HAP-1 (cell line): ENCODE data around the gene GOLGA8B.
"Not testable (repeated sequence)": the region's sequence is repeated elsewhere in the genome, so short reads cannot be mapped to it uniquely, and the experiment has no call there.

Experiments used
- DNase-seq, 2 experiments: peaks; one replicate each; pipeline ENCODE4 v3.0.0-alpha.2; 2016 to 2020; ENCODE audit warnings: low spot score in 2 of 2
- H3K27me3 ChIP-seq: fragments of 250-450 bp; sonication (Bioruptor Pico); 2 replicates; pipeline ENCODE4 v1.5.1; 2020; ENCODE audit warnings: low read depth, mild to moderate bottlenecking, moderate library complexity
- H3K36me3 ChIP-seq: fragments of 250-450 bp; sonication (Bioruptor Pico); replicated peaks from 2 replicates; pipeline ENCODE4 v1.5.1; 2020; ENCODE audit warnings: mild to moderate bottlenecking
- H3K4me1 ChIP-seq: fragments of 250-450 bp; sonication (Bioruptor Pico); 2 replicates; pipeline ENCODE4 v1.5.1; 2020; ENCODE audit warnings: mild to moderate bottlenecking
- H3K4me3 ChIP-seq: fragments of 250-450 bp; sonication (Bioruptor Pico); 2 replicates; pipeline ENCODE4 v1.5.1; 2020; ENCODE audit warnings: mild to moderate bottlenecking, moderate library complexity
- H3K9me3 ChIP-seq: fragments of 250-450 bp; sonication (Bioruptor Pico); 2 replicates; pipeline ENCODE4 v1.5.1; 2020; ENCODE audit warnings: mild to moderate bottlenecking, moderate library complexity
- in situ Hi-C: fragments of 300-500 bp; cut with MboI; formaldehyde crosslinking; loops from 3 replicates; pipeline ENCODE4 v1.14.3; 2020; ENCODE audit warnings: low sequenced_read_pairs, inconsistent platforms, mixed read lengths

Gene GOLGA8B

GRCh38 chr15:34567174-34567573 is 16.3 kb downstream of the GOLGA8B start:
- in situ Hi-C loops, DNase-seq: not testable (repeated sequence)

GRCh38 chr15:34564711-34565110 is 18.7 kb downstream of the GOLGA8B start:
- in situ Hi-C loops, H3K27me3 ChIP-seq, H3K9me3 ChIP-seq, H3K4me1 ChIP-seq, H3K36me3 ChIP-seq, DNase-seq, H3K4me3 ChIP-seq: not testable (repeated sequence)

More at GRCh38 chr15:34567174-34567573, 16.3 kb downstream of the GOLGA8B start:
- not testable (repeated sequence) for H3K27me3 ChIP-seq, H3K9me3 ChIP-seq, H3K4me3 ChIP-seq, H3K4me1 ChIP-seq, H3K36me3 ChIP-seq

GRCh38 chr15:34560814-34561213 is 22.6 kb downstream of the GOLGA8B start:
- DNase-seq, H3K4me3 ChIP-seq, in situ Hi-C loops, H3K36me3 ChIP-seq, H3K27me3 ChIP-seq, H3K9me3 ChIP-seq, H3K4me1 ChIP-seq: not testable (repeated sequence)

- H3K4me3 ChIP-seq, DNase-seq, H3K27me3 ChIP-seq, in situ Hi-C loops, H3K36me3 ChIP-seq, H3K4me1 ChIP-seq, H3K9me3 ChIP-seq: not testable (repeated sequence)
Observed at GRCh38 chr15:34559764-34560163, 23.7 kb downstream of the GOLGA8B start.

- in situ Hi-C loops, H3K36me3 ChIP-seq, H3K27me3 ChIP-seq, H3K4me3 ChIP-seq, H3K4me1 ChIP-seq, H3K9me3 ChIP-seq, DNase-seq: not testable (repeated sequence)
Observed at GRCh38 chr15:34555162-34555561, 28.3 kb downstream of the GOLGA8B start.

- H3K4me3 ChIP-seq, DNase-seq, in situ Hi-C loops, H3K4me1 ChIP-seq, H3K36me3 ChIP-seq, H3K9me3 ChIP-seq, H3K27me3 ChIP-seq: not testable (repeated sequence)
Observed at GRCh38 chr15:34554716-34555115, 28.7 kb downstream of the GOLGA8B start.

GRCh38 chr15:34554126-34554525 is 29.3 kb downstream of the GOLGA8B start:
- H3K4me1 ChIP-seq, H3K27me3 ChIP-seq, in situ Hi-C loops, H3K36me3 ChIP-seq, H3K9me3 ChIP-seq, H3K4me3 ChIP-seq, DNase-seq: not testable (repeated sequence)

GRCh38 chr15:34550129-34550528 is 33.3 kb downstream of the GOLGA8B start:
- H3K4me3 ChIP-seq, H3K36me3 ChIP-seq, H3K27me3 ChIP-seq, H3K9me3 ChIP-seq, H3K4me1 ChIP-seq, in situ Hi-C loops, DNase-seq: not testable (repeated sequence)

GRCh38 chr15:34549381-34549809 is 34.1 kb downstream of the GOLGA8B start:
- H3K27me3 ChIP-seq, DNase-seq, H3K4me1 ChIP-seq, H3K4me3 ChIP-seq, in situ Hi-C loops, H3K36me3 ChIP-seq, H3K9me3 ChIP-seq: not testable (repeated sequence)

GRCh38 chr15:34543860-34544649 is 39.4 kb downstream of the GOLGA8B start:
- H3K36me3 ChIP-seq, H3K4me3 ChIP-seq, DNase-seq, in situ Hi-C loops, H3K4me1 ChIP-seq, H3K9me3 ChIP-seq, H3K27me3 ChIP-seq: not testable (repeated sequence)

- in situ Hi-C loops, H3K4me1 ChIP-seq, DNase-seq: not testable (repeated sequence)
Observed at GRCh38 chr15:34535857-34536256, 47.6 kb downstream of the GOLGA8B start.

More at GRCh38 chr15:34535857-34536256, 47.6 kb downstream of the GOLGA8B start:
- H3K36me3 ChIP-seq, H3K4me3 ChIP-seq, H3K9me3 ChIP-seq, H3K27me3 ChIP-seq: not testable (repeated sequence)
